Ammon's horn (tissue), 1 donor: ENCODE data around the gene PUM2.
A peak's percentile ranks its signal among the peaks of the same experiment; 100 is the strongest.

Experiments
- DNase-seq: peaks from one replicate; pipeline ENCODE4 v3.0.0-alpha.2; 2016; ENCODE audit warnings: low spot score

PUM2 gene

DNA sequence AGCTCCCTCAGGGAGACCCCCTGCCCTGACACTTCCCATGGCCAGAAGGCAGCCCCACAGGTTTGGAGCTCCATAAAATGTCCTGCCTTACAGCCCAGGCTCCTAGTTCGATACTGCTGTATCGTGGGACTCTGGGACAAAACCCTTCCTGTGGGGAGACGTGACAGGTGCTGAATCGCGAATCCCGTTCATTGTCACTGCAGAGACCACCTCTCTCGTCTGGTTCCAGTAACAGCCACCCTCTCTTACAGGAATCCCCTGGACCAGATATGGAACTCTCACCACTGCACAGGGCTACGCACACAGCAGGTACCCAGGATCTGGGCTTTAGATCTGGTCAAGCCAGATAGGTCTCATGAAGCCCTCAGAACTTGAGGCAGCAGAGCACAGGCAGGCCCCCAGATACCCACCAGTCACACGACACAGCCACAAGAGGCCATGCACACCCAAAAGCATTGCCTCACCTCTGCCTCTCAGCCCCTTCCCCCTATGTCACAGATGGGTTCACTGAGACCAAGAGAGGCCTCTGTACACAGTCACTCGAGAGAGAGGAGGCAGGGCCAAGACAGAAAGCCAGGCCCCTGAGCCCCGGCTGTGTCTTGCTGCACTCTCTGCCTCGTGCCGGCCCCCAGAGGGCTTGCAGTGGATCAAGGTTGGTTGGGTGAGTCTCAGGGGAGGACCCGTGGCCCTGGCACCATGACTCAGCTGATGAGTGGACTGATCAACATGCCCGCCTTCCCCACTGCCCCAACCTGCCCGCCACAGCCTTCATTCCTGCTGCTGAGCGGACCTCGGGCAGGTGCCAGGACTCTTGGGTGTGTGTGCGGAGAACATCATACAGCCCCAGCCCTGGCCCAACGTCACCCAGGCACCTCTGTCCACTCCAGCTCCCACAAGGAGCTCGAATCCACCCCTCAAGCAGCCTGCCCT is 133.3 kb downstream of the PUM2 start:
- DNase-seq: no peak

DNA sequence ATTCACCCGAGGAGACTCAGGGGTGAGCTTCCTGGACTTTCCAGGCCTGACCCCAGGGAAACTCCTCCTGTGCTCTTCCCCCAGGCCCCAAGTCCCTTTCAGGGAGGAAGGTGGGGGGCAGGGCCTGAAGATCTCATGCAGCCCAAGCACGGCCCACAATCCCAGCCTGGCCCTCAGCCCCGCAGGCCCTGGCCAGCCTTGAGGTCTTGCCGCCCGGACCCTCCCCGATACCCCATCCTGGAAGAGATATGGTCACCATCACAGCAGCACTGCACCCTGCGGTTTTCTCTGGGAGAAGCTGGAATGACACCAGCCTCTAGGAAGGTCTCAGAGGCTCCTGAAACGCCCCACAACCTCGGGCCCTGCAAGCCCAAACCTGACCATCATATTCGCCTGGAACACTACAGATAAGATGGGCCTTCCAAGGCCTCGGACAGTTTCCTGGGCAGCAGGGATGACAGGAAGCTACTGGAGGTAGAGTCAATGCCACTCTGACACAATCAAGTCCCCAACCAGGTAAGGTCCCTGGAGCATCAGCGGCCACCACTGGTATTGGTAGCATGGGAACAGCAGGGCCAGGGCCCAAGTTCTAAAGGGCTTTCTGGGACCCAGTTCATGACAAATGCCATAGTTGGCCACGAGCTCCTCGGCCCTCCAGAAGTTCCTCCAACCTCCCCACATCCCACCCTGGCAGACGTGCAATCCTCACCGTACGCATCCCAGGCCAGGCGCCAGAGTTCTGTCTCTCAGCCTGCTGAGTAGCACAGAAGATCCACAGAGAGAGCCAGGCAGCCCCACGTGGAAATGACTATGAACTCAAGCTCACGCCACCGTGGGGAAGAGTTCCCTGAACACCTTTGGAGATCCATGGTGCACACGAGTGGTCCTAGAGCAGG is 134.3 kb downstream of the PUM2 start:
- no peak for DNase-seq

DNA sequence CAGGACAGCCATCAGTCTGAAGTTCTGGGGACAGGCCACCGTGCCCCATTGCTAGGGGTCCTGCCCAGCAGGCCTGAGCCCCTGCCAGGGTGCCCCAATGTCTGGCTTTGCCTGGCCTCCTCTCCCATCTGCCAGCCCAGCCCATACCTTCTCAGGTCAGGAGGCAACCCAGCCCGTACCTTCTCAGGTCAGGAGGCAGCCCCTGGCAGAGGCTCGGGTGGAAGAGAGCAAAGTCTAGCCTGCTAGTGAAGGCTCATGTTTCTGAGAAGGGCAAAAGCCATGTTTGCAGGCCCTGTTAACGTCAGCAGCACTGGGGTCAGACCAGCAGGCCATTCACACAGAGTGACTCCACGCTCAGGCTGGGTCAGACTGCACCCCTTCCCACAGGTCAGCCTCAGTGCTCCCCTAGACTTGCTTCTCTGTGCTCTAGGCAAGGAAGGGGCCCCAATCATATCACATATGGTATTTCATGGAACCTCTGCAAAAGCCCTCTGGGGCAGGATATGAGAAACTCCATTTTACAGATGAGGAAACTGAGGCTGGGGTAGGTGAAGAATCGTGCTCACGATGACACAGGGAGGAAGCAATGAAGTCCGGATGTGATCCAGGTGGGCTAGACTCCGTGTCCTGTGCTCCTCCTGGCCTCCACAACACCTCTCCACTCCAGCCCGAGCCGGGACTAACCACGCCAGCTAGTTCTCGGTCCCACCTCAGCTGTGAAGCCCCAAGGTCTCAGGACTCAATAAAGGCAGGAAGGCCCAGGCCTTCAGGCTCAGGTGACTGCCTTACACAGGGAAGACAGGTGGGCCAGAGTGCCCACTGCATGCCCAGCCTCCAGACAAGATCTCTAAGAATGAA is 135.2 kb downstream of the PUM2 start:
- DNase-seq: no peak

DNA sequence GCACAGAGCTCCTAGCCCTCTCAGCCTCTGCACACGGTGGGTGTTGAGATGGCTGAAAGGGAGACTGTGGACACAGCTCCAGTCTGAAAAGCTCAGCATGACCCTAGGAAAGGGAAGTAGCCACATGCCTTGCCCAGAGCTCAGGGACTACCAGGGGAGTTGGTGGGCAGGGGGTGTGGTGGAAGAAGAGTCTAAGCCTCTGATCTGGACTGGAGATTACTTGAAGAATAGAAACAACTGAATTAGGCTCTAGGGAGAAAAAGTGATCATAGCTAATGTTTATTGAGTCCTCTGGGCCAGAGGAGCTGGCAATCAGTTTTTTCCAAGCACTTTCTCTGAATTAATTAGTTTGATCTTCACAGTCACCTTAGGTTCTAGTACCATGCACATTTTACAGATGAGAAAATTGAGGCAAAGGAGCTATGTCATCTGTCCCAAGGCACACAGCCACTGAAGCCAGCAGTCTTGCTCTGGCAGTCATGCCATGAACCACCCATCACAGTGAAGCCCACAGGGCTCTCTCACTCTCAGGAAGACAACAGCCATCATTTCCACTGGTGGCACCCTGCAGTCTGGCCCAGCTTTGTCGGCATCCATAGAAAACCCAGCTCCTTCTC is 136.0 kb downstream of the PUM2 start:
- DNase-seq: no peak

DNA sequence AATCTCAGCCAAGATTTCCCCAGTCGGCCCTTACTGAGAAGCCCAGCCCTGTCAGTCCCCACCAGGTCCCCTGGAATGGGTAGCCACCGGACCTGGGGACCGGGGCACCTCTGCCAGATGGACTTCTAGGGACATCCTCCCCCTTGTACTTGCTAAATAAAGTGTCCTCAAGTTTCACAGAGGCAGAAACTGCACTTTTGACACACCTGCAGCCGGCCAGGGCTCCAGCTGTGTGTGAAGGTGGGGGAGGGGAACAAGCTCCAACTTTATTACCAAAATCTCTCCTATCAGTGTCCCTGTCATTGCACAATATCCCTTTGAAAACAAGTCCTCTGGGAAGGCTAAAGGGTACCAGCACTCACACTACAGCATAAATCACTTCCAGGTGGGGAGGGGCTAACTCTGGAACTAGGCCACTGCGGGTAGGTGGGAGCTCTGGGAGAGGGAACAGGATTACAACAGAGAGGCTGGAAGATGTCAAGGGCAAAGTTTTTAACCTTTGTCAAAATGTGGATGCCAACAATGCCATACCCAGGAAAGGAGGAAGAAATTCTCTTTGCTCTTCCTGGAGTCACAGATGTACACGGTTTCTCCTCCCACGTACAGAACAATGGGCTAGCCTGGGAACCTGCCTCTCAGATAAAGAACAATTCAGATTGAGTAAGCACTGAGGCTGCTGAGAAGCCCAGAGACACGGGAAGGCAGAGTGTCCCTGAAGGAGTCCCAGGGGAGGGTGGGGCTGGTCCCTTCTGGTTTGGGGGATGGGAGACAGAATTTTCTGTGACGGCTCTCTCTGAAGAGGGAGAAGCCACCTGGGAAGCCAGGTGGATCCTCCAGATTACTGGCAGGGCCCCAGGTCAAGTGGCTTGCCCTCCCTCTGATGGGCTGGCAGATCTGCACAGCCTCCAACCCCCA is 136.7 kb downstream of the PUM2 start:
- DNase-seq: no peak

DNA sequence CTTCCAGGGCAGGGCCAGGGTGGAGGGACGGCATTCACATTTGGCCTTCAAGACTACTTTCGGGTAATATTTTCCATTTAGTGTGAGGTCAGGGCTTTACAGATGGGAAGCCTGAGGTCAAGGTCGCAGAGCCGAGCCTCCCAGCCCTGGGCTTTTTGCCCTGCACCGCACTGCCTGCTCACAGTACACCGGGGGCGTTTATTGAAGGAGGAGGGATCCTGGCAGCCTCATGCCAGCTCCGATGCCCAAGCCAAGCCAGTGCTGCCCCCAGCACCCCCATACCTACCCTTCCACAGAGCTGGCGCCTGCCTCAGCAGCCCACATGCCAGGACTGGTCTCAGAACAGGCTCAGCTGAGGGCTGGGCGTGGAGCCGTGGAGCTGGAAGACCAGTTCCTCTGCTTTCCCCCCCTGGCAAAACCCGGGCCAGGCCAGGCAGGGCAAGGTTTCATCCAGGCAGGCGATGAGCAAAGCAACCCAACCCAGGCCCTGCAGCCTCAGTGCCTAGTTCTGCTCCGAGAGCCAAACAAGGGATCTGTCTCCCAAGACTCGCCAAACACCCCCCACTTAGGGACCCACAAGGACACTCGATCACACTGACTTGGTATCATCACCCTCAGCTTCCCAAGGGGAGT is 137.7 kb downstream of the PUM2 start:
- DNase-seq: no peak

DNA sequence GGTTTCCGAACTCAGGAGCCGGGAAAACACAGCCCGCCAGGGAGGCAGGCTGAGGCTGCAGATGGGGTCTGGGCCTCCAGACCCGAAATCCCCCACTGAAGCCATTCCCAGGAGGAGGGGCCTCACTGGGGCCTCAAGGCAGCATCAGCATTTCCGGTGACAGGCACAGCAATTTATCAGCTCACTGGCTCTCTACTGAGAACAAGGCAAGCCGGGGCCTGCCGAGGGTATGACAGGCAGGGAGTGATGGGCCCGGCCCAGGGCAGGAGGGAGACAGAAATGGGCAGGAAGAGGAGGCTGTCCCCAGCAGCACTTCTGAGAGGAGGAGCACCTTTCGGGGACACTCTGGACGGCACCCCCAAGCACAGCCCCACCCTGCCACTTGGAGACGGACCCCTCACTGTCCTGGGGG is 138.2 kb downstream of the PUM2 start:
- no peak for DNase-seq

DNA sequence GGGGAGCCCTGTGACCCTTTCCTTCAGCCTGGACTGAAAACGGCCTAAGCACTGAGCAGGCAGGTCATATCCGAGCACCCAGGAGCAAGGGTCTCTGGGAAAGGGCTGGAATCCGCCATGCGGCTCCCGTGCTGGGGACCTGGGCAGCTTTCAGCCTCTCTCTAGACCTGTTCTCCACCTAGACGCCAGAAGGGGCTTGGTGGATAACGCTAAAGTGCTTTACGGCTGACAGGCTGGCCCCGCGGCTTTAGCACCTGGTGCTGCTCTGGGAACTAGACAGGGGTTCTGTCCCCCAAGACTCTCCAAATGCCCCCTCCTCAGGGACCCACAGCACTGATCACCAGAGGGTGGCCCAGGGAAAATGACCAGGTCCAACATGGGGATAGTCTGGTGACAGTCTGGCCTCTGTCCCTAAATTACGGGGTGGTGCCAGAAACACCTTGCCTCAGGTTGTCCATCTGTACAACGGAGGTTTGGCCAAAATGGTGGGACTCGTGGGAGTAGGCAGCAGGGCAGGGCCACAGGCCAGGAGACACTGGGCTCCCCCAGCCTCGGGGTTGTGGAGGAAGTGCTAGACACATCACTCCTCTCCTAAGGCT is 138.7 kb downstream of the PUM2 start:
- no peak for DNase-seq

DNA sequence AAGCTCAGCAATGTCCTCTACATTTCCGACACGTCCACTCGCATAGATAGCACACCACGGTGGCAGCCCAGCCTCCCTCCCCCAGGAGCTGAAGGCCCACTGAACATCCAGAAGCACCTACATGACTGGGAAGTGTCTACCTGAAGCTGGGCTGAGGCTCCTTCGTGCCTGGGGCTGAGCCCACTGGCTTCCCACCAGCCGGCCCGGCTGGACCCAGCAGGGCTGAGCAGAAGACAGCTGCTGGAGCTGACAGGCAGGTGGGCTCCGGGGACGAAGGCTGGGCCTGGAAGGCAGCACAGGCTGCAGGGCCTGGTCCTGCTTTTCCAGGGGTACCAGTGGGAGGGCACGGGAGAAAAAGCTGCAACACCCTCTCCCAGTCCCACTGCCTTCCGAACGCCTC is 139.2 kb downstream of the PUM2 start:
- no peak for DNase-seq

DNA sequence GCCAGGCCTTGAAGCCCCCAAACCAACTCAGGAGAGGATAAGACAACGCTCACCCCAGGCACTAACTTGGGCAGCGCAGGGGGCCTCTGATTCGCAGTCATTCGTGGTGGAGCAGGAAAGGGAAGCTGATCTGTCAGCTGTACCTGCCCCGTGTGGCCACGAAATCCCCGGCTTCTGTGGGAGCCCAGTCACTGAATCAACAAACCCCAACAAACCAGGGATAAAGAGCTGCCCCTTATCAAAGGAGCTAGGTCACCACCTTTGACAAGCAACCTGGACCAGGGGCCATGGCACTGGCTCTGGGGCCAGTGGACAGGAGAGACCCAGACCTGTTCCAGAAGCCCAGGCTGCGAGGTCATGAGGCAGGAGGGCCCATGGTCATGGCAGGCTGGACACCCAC is 140.2 kb downstream of the PUM2 start:
- no peak for DNase-seq

DNA sequence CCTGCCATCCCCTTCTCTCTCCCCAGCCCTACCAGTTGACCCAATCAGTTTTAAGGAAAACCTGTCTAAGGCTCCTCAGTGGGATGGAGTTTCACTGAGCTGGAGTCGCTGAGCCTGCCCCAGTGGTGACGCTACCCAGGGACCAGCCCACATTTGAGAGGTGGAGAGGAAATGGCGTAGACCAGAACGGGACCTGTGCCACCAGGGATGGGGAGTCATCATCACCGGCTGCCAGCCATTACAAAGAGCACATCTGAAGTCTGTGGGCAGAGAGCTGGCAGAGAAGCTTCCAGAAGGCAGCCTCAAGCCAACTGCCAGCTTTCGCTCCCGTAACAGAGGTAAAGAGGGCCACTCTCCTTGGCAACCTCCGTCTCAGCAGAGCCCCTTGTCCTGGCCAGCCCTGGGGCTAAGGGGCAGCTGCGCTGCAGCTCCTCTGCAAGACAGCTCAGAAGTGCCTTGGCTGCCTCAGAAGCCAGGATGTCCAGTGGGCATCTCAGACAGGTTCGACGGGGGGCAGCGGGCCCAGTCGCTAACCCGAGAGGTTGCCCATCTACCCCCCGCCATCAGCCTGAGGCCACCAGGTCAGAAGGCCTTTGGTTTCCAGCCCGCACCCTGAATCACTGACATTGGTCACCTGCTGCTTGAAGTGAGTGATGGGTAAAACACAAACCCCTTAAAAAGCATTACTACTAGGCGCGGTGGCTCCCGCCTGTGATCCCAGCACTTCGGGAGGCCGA is 141.1 kb downstream of the PUM2 start:
- peak; percentile 60 for DNase-seq

DNA sequence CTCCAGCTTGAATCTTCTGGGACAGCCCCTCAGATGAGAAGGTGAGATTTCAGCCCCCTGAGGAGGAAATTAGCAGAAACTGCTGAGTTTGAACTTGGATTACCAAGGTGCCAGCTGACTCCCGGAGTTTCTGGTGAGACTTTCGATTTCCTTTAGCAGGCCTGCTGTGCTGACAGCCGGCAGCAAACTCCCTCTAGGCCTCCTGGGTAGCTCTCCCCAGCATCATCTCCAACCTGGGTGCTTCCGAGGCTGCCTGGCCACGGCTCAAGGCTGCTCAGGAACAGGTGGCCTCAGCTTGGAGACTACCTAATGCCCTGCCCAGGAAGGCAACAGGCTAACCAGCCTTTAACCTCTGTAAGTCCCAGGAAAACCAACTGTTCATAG is 142.2 kb downstream of the PUM2 start:
- no peak for DNase-seq

DNA sequence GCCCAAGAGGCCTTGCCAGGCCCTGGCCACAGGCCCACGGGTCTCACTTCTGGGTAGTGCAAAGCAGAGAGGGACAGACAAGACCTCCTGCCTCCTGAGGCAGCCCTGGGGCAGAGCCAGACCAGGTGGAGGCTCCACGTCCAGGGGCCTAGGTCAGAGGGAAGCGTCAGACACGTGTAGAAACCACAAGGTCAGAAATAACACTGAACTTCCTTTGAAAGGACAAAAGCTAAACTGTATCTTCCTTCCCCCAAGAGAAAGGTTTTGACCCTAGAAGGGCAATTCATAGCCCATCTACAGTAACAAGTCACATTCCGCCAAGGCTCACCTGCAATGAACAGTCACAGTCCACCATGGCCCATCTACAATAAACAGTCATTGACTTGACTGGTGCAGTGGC is 143.6 kb downstream of the PUM2 start:
- DNase-seq: no peak

DNA sequence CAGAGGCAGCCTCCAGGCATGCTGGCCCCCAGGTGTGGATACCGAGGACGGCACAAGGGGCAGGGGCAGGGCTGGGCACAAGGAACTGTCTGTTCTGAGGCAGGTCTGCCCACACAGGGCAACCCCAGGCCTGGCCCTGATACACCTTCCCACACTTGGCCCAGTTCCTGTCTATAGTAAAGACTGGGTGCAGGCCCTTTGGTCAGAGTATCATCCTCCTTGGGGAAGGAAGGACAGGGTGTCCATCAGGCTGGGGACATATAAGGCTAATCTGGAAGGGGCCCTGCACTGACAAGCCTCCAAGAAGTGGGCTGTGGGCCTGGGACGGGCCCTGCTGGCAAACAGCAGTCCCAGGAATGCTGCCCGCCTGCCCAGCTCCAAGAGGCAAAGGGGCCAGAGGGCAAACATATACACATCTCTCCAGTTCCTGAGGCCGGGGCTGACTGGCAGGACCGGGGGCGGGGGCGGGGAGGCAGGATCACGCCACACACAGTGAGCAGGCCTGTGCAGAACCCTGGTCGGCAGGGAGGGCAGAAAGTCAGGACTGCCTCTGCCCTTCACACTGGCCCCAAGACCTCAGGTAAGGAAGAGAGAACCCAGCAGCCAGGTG is 144.6 kb downstream of the PUM2 start:
- no peak for DNase-seq

DNA sequence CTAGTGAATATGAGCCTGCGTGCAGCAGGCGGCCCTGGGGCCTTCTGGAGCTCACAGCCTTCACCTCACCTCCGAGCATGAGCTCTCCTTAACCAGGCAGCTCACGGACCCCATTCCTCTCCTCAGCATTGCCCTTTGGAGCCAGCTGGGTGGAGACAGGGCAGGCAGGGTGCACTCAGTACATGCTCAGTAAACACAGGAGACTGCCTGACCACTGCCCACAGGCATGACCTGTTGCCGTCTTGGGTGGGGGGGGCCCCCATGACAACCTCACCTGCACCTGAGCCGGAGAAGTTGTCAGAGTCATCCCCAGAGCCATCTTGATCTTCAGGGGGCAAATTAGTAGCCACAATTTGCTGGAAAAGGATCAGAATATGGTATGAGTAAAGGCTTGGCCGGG is 145.6 kb downstream of the PUM2 start:
- DNase-seq: no peak

DNA sequence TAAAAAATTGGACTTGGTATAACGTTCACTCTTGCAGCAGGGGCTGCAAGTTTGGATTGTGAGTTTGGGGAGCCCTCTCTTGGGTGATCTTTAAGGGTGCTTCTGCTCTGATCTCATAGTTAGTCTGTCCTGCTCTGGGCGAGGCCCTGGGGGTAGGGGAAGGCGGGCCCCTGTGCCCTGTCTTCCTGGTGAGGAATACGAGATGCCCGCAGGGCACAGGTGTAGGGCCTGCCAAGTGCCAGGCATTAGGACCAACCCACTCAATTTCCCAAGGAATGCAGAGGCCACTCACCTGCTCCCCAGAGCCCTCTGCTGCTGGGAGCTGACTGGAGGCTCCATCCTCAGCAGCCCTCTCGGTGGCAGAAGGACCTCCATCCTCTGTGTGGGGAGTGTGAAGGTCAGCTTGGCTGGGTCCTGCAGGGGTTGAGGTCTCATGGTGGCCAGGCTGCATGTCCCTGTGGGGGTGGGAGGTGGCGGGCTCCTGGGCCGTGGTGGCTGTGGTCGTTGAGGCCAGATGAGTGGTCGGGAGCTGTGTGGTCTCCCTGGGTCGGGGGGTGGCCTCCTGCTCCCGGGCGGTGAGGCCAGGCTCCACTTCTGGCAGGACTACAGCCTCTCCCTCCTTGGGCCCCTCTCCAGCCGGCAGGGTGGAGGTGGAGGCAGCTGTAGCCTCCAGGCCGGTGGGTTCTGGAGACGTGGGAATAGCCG is 147.0 kb downstream of the PUM2 start:
- DNase-seq: no peak

DNA sequence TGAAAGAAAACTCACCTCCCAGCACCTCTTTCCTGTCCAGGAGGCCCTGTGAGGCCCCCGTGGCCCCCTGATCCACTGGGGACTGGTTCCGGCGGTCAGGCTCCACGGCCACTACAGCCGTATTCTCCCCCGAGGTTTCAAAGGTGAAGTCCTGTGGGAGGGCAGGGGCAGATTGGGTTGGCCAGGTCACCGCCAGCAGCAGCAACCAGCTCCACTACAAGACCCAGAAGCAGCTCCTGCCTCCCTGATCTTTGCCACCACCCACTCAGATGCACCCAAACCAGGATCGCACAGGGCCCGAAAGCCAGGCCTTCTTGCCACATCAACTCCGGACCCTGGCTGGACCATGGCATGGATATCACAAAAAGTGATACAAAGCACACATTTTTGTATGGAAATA is 147.6 kb downstream of the PUM2 start:
- DNase-seq: no peak

DNA sequence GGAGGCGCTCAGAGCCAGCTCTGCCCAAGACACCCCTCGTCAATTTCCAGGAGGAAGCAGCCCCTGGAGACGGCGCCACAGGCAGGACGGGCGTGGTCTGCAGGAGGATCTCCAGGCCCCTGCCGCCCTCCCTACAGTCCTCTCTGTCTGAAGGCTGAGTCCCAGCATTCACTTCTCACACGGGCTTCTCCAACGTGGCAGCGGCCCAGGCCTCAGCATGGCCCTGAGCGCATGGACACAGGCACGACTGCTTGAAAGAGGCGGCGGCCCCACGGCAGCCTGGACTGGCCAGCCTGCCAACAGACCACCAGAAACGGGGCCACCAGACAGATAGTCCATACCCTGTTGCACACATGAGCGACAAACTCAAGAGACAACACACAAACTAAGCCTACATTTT is 149.0 kb downstream of the PUM2 start:
- no peak for DNase-seq
